GM19452 (cell line): ENCODE results near the gene RBBP4.
"Not testable (repeated sequence)": the region's sequence is repeated elsewhere in the genome, so short reads cannot be mapped to it uniquely, and the experiment has no call there.

Experiments
- ATAC-seq: cut with Tn5 transposase; IDR thresholded peaks from one replicate; pipeline ENCODE4 v1.9.1; 2021; ENCODE audit not compliant: unreplicated experiment

The RBBP4 gene

DNA sequence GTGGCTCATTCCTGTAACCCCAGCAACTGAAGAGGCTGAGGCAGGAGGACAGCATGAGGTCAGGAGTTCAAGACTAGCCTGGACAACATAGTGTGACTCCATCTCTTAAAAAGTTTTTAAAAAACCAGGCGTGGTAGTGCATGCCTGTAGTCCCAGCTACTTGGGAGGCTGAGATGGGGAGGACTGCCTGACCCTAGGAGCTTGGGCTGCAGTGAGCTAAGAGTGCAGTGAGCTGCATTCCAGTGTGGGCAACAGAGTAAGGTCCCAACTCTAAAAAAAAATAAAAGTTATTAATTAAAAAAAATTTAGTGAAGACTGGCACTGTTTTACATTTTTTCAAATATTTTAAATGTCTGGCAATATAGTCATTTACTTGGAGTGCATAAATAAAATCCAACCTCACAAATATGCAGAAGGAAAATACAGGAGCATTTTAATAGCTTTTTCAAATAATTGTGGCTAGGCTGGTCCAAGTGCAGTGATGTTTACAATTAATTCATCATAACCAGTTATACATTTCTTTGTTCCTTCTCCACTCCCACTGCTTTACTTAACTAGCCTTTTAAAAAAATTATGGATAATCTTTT lies 11.4 kb upstream of the RBBP4 start:
- ATAC-seq = no peak

DNA sequence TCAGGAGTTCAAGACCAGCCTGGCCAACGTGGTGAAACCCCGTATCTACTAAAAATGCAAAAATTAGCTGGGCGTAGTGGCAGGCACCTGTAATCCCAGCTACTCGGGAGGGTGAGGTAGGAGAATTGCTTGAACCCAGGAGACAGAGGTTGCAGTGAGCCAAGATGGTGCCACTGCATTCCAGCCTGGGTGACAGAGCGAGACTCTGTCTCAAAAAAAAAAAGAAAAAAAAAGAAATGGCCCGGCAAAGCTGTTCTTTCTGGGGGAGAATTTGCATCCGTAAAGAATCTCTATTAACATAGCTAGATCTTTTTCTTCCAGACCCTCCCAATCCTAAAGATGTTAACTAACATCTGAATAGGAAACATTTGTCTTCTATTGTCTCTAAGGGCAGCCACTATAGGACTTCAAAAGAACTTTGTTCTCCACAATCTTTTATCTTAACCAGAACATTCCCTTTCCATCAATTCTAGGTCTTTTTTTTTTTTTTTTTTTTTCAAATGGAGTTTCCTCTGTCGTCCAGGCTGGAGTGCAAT lies 8.6 kb upstream of the RBBP4 start:
- not testable (repeated sequence) for ATAC-seq

DNA sequence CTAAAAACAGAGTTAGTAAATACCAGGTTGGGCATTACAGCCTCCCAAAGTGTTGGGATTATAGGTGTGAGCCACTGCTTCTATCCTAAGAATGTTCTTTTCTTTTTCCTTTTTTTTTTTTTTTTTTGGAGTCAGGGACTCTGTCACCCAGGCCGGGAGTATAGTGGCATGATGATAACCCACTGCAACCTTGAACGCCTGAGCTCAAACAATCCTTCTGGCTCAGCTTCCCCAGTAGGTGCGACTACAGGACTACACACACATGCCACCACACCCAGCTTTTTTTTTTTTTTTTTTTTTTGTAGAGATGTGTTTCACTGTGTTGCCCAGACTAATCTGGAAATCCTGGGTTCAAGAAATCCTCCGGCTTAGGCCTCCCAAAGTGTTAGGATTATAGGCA lies 6.6 kb upstream of the RBBP4 start:
- no peak for ATAC-seq

DNA sequence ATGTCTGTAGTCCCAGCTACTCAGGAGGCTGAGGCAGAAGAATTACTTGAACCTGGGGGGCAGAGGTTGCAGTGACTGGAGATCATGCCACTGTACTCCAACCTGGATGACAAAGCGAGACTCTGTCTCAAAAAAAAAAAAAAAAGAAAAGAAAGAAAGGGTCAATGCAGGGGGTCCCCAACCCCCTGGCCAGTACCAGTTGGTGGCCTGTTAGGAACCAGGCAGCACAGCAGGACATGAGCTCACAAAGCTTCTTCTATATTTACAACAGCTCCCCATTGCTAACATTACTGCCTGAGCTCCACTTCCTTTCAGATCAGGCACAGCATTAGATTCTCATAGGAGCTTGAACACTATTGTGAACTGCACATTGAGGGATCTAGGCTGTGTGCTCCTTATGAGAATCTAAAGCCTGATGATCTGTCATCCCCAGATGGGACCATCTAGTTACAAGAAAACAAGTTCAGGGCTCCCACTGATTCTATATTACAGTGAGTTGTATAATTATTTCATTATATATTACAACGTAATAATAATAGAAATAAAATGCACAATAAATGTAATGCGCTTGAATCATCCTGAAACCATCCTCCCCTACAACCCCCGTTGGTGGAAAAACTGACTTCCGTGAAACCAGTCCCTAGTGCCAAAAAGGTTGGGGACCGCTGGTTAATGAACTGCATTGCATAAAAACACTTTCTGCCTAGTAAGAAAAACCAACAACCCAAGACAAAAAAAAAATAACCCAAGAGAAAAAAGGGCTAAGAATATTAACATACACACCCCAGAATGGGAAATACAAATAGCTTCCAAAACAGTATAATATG lies 3.5 kb upstream of the RBBP4 start:
- ATAC-seq = no peak

DNA sequence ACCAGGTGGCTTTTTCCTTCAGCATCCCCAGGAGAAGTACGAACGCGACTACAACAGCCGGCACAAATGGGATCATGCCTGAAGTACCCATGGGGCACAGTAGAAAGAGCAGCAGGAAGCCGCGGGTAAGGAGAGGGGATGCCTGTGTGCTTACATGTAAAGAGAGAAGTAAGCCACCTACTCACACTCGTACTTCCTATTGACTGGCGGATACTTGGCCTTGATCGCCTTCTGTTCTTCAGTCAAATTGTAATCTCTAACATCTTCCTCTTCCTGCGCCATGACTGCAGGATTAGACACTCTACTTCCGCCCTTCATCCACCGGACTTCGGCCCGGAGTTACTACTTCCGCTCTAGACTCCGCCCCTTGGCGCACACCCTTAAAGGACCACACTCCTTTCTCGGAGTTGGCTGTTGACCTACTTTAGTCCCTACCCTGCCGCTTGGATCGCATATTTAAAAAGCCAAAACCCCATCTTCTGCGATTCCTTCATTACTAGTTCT lies 708 bp upstream of the RBBP4 start, which contains the start of gene ZBTB8OS:
ZBTB8OS (minus strand) TSS at position 303 of the 504 bp plus-strand sequence; CDS start at position 282, 21 bp downstream.
- ATAC-seq = peak; percentile 59

DNA sequence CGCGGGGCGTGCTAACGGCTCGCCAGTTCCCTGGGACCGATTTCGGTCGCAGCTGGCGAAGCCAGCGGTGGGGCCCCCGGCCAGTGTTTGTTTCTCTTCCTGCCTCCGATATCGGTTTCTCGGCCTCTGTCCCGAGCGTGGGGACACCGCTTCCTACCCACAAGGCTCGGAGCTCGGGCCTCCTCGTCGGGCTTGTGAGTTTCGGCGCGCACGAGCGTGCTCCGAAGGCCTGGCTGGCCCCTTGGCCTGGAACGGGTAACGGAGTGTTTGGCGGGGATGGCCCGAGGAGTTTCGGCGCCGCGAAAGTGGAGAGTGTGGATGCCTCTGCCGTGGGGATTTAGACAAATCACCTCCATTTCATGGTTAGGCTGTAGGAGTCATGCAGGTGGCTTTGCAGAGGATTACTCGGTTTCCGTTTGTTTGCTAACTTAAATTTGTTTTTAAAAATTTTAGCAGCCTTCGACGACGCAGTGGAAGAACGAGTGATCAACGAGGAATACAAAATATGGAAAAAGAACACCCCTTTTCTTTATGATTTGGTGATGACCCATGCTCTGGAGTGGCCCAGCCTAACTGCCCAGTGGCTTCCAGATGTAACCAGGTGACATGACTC lies 559 bp downstream of the RBBP4 start:
- peak; percentile 37 for ATAC-seq

DNA sequence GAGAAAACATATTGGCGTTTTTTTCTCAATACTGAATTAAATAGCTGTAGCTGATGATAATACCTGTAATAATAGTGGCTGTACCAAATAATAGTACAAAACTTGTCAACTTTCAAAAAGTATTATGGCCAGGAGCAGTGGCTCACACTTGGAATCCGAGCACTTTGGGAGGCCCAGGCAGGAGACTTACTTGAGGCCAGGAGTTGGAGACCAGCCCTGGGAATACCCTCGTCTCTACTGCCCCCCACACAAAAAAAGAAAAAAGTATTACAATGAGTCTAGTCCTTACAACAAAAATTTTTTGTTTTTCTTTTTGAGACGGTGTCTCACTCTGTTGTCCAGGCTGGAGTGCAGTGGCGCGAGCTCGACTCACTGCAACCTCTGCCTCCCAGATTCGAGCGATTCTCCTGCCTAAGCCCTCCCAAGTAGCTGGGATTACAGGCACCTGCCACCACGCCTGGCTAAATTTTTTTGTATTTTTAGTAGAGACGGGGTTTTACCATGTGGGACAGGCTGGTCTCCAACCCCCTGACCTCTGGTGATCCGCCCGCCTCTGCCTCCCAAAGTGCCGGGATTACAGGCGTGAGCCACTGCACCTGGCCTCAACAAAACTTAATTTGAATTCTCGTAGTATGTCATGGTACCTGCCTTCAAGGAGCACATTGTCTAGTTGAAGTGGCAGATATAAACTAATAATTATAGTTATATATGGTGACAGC lies 1.4 kb downstream of the RBBP4 start:
- no peak for ATAC-seq

DNA sequence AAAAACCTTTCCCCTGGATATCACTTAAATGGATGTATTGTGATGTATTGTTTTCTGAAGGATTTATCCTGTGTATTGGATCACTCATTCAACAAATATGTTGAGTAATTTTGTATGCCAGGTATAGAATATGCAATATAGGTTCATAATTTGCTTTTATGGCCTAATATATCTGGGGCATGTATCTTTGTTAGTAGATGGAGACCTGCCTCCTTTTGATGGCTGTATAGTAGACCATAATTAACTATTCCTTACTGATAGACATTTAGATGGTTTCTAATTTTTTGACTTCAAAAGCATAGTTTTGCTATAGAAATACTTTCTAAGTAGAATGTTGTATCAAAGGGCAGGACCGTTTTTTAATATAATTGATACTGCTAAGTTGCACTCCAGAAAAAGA lies 8.6 kb downstream of the RBBP4 start:
- ATAC-seq = no peak

DNA sequence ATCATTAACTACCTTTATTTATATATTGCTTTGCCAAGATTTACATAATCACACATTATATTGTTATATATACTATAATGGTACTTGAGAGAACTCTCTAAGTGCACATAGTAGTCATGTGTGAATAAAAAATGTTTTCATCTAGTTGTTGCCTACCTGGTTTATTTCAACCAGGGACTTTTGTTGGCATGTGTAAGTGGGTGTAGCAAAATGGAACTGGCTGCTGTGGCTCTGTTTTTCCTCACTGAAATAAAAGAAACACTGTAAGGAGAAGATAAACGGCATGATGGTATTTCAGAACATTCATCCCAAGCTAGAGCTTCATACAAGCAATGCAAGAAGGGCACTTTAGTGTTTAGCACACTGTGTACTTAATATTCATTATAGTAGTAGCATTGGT lies 14.9 kb downstream of the RBBP4 start:
- no peak for ATAC-seq

DNA sequence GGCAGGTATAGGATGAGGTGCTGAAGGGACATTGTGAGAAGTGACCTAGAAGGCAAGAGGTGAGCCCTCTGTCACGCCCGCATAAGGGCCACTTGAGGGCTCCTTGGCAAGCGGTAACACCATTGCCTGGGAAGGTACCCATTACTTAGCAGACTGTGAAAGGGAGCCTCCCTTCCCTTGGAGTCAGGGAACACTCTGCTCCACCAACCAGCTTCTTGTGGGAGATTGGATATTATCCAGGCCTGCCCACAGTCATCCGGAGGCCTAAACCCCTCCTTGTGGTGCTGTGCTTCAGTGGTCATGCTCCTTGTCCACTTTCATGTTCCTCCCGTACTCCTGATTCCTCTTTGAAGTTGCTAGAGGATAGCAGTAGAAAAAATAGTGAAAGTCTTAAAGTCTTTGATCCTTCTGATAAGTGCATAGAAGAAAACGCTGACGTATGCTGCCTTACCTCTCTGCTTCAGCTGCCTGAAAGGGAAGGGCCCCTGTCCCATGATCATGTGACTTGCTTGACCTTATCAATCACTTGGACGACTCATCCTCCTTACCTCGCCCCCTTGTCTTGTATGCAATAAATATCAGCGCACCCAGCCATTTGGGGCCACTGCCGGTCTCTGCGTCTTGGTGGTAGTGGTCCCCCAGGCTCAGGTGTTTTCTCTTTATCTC lies 16.0 kb downstream of the RBBP4 start:
- ATAC-seq = no peak

DNA sequence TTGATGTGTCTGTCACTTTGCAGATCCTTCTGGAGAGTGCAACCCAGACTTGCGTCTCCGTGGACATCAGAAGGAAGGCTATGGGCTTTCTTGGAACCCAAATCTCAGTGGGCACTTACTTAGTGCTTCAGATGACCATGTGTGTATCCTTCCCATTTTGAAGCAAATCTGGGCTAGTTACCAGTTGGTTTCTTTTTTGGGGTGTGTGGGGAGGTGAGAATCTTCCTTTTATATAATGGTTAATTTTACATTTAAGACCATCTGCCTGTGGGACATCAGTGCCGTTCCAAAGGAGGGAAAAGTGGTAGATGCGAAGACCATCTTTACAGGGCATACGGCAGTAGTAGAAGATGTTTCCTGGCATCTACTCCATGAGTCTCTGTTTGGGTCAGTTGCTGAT lies 17.7 kb downstream of the RBBP4 start:
- not testable (repeated sequence) for ATAC-seq

DNA sequence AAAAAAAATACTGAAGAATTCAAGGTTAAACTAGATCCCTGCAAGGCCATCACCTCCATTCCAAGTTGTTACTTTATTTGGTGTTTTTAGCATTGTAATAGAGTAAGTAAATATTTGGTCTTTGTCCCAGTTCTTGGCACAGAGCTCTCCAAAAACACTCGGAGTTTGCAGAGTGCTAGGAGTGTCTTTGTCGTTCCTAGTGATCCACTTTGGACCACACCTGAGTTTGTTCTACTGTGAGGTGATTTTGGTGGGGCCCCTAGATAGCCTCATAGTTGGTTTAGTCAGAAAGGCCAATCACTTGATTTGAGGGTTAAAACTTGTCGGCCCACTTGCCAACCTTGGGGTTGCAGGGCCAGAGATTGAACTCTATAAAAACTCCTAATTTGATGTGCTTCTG lies 25.9 kb downstream of the RBBP4 start:
- no peak for ATAC-seq

DNA sequence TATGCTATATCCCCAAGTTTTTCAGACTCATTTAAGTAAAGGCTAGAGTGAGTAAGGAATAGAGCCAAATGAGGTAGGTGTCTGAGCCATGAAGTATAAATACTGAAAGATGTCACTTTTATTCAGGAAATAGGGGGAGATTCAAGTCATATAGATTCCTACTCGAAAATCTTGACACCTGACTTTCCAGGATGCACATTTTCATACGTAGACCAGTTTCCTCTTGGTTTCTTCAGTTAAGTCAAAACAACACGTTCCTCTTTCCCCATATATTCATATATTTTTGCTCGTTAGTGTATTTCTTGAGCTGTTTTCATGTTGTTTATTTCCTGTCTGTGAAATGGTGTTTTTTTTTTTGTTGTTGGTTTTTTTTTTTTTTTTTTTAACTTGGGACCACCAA lies 29.0 kb downstream of the RBBP4 start:
- ATAC-seq = not testable (repeated sequence)

DNA sequence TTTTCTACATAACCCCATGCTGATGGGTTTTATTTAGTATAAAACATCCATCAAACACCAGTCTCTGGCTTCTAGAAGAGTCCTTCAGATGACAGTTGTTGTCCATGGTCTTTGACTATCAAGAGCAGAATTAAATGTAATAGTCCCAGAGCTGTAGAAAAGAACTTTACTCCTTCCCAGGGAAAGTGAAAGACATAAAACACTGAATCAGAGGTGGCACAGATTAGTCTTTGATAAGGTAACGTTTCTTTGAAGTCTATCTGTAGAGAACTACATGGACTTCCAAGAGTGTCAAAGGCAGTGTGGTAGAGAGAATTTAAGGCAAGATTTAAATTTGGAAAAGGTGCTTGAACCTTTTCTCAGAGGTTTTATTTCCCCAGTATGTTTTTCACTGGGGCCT lies 29.6 kb downstream of the RBBP4 start:
- ATAC-seq = no peak

DNA sequence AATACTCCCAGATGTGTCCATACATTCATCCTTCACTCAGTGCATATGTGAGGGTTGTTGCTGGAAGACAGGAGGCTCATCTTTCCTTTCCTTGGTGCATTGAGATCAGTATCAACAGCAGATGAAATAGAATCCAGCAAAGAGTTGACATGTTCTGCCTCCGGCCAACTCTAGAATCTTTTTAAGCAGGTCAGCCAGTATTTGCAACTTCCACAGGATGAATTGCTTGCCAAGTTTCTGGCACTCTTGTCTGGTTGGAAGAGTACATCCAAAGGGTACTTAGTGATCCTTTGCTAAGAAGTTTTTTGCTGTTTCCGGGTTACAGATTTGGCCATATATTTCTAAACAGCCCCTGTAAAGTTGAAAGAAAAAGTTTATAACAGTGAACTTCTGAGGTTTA lies 30.5 kb downstream of the RBBP4 start:
- ATAC-seq = no peak

DNA sequence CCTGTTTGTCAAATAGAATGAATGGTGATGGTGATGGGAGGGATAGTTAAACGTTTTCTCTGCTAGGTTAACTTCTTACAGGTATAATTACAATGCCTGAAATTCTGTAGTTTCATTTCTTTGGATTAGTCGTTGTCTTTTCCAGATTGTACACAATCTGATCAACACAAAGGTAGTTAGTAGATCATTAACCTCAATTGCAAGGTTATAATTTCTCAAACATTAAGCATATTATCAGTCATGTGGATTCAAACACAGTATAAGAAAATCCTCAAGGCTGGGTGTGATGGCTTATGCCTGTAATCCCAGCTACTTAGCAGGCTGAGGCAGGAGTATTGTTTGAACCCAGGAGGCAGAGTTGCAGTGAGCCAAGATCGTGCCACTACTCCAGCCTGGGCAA lies 31.0 kb downstream of the RBBP4 start:
- ATAC-seq = no peak

DNA sequence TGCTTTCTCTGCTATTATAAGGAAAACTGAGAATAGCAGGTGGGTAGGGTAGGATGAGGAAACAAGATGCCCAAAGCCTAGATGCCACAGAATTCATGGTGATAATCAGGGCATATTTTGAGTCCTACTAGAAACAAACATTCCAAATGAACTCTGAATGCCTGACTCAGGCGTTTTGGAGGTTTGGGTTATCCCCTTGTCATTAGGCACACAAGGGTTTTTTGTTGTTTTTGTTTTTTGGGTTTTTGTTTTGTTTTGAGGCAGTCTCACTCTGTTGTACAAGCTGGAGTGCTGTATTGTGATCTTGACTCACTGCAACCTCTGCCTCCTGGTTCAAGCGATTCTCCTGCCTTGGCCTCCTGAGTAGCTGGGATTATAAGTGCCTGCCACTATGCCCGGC lies 32.4 kb downstream of the RBBP4 start:
- no peak for ATAC-seq

DNA sequence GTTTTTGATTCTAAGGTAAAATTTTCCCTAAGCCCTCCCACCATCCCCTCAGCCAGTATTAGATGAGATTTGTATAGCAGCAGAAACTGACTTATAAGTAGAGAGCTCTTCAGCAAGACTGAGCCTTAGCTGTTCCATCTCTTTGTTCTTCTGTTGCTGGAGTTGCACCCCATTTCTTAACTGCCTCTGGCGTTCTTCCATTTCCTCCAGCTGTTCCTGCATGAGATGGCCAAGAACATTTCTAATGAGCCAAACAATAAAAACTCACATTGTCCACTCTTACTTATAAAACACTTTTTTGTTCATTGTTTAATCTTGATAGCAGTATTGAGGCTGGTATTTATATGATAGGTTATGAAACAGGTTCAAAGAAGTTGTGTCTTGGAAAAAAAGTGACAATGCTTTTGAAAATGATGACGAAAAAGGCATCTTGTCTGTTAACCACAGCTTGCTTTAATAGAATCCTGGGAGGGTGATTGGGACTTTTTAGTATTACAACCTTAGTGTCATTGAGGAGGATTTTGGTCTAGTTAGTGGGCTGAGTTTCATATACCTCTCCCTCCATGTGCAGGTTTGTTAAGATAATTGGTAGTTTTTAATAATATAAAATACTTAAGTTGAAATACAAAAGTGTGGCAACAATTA lies 33.3 kb downstream of the RBBP4 start:
- ATAC-seq = no peak

DNA sequence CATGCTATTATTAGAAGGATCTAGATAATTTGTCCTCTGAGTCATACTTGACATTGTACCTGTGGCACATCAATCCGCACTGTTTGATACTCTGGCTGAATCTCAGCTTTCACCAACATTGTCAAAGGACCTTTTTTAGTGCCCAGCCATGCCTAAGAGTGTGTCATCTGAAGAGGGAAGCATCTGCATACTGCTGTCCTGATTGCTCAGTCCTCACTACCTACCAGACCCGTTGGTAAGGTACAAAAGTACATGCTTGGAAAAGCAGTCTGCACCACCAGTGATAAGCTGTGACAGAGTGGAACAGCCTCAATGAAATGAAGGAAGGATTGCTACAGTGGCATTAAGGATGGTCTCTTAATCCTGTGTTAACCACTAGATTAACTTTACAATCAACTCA lies 34.5 kb downstream of the RBBP4 start:
- no peak for ATAC-seq

DNA sequence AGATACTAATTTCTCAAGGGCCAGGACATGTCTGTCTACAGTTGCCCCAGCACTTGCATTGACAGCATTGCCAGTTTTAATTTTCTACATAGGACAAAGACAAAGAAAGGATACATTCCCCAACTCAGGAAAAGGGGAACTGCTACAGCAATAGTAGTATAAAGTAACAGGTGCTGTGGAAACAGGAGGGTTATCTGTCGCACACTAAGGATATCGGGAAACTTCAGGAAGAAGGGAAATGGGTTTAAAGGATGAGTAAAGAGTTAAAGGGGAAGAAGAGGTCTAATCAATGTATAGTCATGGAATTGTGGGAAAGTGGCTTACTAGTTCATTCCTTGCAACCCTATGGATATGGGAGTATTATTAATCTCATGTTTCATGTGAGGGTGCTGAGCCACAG lies 35.4 kb downstream of the RBBP4 start:
- no peak for ATAC-seq
